Gastroesophageal sphincter (tissue), 3 donors: ENCODE data around the gene PGM1.

ENCODE experiments used
- EP300 ChIP-seq: sonication (generic); formaldehyde crosslinking; IDR thresholded peaks from one replicate; pipeline ENCODE4 v1.6.1; 2017; ENCODE audit warnings: antibody characterized with exemption, mild to moderate bottlenecking
- TF ChIP-seq, protein P1 (sequence below), 4 experiments: fragments of 200-600 bp in 2 of 4; fragments of 450-650 bp in 2 of 4; sonication (generic) in 1 of 4; IDR thresholded peaks; one replicate each; pipeline ENCODE4 v1.5.1; 2017 to 2019; ENCODE audit warnings: antibody characterized with exemption in 4 of 4, mild to moderate bottlenecking in 2 of 4, moderate library complexity in 2 of 4

DNA sequence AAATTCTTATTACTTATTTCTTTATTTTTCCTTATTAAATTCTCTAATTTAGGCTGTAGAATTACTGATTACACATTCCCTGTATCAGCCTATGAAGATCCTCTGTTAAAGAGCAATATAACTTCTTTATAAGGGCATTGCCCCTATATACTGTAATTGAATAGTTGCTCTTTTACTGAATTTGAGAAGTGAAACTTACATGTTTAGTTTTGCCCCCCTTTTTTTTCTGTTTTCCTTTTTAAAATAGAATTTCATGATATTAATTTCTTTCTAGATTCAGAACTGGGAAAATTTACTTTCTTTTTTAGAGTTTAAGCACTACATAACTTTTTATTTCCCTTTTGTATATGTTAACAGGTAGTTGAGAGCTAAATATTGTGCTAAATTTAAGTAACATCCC, 29.5 kb upstream of the PGM1 start:
- TF ChIP-seq EP300, result no peak
- TF ChIP-seq, protein P1, sequence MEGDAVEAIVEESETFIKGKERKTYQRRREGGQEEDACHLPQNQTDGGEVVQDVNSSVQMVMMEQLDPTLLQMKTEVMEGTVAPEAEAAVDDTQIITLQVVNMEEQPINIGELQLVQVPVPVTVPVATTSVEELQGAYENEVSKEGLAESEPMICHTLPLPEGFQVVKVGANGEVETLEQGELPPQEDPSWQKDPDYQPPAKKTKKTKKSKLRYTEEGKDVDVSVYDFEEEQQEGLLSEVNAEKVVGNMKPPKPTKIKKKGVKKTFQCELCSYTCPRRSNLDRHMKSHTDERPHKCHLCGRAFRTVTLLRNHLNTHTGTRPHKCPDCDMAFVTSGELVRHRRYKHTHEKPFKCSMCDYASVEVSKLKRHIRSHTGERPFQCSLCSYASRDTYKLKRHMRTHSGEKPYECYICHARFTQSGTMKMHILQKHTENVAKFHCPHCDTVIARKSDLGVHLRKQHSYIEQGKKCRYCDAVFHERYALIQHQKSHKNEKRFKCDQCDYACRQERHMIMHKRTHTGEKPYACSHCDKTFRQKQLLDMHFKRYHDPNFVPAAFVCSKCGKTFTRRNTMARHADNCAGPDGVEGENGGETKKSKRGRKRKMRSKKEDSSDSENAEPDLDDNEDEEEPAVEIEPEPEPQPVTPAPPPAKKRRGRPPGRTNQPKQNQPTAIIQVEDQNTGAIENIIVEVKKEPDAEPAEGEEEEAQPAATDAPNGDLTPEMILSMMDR (IDR thresholded peaks at IDR 0.05), result no peak
